ENCODE data around the gene ZFAND2A.

Gene ZFAND2A

DNA sequence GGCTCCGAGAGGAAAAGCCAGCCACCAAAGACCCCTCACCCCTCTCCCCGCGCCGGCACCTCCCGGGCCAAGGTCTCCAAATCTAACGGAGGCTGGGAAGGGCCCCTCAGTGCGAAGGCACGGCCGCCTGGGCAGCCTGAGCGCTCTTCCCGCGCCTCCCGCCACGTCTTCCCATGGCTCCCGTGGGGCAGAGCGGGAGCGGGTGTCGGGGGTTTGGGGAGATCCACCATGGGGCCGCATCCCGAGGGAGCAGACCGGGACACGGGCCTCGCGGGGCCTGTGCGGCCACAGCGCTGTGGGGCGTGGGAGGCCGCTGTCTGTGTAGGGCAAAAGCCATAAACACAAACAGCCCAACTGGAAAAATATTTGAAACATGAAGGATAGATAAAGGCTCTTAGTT is 49.6 kb downstream of the ZFAND2A start:
- no peak for DNase-seq (ENCODE audit: low read depth in 3 of 3, low spot score in 1 of 3)

DNA sequence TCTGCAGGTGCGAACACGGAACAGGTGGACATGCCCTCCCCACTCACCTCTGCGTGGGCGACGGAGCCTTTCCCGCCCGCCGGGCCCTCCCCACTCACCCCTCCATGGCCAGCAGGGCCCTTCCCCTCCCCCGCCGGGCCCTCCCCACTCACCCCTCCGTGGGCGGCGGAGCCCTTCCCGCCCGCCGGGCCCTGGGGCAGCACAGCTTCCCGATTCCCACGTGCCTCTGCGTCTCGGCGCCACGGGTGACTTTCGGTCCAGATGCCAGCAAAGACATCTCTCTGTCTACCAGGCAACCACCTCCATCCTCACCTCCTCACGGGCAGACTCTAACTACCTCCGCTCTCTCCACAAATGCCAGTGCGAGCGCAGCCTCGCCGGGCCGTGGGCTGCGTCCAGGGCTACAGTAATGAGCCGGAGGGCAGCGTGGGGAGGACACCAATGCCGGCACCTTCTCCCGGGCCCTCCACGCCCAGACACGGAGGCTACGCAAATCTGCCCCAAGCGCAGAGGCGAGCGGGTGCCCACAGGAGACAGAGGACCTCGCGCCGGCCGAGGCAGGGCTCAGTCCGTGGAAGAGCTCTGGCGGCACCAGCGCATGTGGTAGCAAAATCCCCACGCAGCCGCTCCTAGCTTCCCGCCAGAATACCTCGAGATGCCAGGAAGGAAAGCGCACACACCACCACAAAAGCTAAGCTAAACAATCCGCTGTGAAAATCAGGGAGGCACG is 50.2 kb downstream of the ZFAND2A start:
- DNase-seq (ENCODE audit: low read depth in 3 of 3, low spot score in 1 of 3), result no peak

DNA sequence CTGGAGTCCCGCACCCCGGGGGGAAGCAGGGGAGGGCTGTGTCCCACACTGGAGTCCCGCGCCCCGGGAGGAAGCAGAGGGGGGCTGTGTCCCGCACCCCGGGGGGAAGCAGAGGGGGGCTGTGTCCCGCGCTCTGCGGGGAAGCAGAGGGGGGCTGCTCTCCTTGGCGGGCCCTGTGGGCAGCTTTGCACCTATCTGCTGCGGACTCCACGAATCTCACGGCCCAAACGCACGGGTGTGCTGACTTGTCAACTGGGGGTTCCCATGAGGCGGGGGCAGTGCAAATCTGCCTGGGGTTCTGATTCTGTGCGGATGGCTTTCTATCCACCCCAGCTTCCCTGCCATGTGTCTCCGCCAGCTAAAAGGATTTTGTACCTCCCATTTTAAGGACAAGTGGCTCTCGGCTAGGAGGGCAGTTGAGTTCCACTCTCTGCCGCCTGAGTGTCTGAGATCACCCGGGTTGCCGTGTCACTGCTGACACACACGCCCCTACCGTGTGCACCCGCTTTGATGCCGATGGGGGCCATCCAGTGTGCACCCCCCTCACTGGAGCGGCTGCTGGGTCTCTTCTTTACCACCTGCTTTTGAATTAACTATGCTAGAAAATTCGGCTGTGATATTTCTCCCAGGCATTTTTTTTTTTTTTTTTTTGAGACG is 51.6 kb downstream of the ZFAND2A start:
- no peak for DNase-seq (ENCODE audit: low read depth in 3 of 3, low spot score in 1 of 3)

DNA sequence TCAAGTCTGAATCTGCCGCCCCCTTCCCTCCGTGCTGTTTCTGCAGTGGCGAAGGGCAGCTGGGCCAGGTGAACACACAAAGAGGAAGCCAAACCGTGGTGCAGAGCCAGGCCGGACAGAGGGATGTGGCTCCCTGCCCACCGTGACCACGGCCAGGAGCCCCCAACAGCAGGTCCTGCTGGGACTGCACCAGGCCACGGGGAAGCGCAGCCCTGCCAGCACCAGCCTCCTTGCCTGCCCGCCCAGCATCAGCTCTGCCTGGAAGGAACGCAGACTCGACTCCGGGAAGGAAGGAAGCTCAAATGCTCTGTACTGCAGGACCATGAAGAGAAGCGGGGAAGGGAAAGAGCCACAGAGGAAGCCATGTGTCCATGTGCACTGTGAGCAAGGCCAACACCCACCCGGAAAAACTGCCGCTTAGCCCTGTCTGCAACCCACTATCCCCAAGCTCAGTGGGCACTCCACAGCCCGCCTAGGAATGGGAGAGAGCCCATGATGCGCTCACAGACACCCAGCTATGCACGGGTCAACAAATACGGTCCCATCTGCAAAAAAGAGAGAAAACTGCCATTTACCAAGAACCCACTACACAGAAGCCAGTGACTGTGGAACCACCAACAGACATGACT is 53.1 kb downstream of the ZFAND2A start:
- no peak for DNase-seq (ENCODE audit: low read depth in 3 of 3, low spot score in 1 of 3)

DNA sequence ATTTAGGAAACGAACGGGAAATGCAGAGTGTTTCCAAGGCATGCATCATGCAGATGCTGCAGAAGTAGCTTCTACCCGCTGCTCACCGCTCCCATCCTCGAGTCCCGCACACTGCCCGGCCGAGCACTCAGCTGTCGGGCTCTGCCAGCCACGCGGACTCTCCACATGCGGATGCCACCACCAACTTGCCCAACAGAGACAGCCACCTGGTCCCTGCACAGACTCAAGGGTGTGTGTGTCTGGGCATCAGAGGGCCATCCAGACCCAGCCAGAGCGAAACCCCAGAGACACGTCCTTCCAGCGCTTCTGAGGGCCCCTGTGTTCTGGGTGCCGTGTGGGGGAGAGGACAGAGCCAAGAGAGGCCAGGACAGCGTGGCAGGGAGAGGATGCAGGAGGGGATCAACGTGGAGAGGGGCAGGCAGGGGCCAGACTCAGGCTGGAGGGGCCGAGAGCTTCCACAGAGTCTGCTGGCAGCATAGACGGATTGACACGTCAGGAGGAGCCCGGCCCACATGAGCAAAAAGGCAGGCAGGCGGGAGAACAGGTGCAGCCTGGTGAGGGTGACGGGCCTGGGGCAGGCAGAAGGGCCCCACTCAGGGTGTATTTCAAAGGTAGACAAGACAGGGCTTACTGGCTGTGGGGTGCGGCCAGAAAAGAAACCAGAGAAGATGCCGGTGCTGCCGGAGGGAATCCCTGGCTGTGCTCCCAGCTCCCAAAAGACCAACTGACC is 53.8 kb downstream of the ZFAND2A start:
- DNase-seq (ENCODE audit: low read depth in 3 of 3, low spot score in 1 of 3), result no peak

DNA sequence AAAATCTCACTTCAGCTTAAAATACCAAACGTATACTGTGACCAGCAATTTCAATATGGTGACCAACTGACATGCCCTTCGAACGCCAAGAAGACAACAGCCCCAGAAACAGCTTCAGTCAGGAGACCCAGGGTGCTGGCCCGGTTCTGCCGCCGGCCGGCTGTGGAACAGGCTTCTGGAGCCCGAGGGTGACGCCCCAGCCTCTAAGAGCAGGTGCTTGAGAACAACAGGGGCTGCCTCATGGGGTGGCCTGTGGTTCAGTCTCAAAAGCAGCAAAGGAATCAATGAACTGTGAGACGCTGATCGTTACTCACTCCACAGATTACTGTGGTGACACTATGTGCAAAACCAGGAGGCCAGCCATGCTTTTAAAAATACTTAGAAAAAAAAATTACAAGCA is 54.8 kb downstream of the ZFAND2A start:
- no peak for DNase-seq (ENCODE audit: low read depth in 3 of 3, low spot score in 1 of 3)

DNA sequence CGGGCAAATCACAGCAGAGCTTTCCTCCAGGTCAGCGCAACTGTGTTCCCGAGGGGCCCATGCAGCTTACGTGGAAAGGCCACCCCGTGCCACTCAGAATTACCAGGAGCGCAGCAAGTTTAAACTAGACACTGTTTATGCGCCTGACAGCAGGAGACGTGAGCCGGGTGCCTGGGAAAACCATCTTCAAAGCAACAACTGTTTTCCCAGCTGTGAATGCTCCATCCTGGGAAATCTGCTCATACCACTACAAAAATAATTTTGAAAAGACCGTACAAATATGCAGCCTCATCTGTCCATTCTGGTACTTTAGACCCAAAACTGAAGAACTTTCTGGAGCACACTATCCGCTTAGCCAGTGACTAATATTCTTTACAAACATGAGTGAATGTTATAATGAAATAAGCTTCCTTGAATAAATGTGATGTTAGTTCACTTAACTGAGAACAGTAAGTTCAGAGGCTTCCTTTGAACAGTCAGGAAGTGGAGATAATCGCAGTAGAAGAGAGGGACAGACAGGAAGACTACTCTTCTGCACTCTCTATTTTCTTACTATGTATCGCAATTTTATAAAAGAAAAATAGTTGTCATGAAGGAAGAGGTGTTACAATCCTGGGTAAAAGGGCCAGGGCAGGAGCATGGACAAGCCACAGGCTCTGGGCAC is 55.3 kb downstream of the ZFAND2A start:
- DNase-seq (ENCODE audit: low read depth in 3 of 3, low spot score in 1 of 3), result no peak

DNA sequence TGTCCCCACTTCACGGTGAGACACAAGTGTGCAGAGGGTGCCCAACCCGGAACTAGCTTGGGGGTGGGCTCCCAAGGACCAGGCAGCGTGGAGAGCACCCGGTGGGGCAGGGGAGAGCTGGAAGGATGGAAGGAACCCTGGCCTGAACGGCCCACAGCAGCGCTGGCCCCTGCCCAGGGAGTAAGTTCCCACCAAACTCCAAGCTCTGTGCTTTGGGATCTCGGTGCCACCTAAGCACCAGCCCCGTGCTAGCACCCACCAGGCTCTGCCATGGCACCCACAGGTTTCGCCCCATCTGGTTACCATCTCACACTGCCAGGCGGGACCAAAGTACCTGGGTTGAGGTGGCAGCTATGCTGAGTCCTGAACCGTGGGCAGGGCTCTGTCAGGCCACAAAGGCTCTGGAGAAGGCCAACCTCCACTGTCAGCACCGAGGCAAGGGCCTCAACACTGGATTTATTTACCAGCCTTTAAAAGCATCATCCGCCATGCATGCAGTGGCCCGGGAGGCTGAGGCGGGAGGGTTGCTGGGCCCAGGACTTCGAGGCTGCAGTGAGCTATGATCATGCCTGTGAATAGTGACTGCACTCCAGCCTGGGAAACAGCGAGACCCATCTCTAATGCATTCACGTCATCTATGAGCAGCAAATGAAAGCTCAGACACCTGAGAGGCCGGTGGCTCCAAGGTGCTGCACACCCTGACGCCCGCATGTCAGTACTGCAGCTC is 56.0 kb downstream of the ZFAND2A start:
- DNase-seq (ENCODE audit: low read depth in 3 of 3, low spot score in 1 of 3), result no peak

DNA sequence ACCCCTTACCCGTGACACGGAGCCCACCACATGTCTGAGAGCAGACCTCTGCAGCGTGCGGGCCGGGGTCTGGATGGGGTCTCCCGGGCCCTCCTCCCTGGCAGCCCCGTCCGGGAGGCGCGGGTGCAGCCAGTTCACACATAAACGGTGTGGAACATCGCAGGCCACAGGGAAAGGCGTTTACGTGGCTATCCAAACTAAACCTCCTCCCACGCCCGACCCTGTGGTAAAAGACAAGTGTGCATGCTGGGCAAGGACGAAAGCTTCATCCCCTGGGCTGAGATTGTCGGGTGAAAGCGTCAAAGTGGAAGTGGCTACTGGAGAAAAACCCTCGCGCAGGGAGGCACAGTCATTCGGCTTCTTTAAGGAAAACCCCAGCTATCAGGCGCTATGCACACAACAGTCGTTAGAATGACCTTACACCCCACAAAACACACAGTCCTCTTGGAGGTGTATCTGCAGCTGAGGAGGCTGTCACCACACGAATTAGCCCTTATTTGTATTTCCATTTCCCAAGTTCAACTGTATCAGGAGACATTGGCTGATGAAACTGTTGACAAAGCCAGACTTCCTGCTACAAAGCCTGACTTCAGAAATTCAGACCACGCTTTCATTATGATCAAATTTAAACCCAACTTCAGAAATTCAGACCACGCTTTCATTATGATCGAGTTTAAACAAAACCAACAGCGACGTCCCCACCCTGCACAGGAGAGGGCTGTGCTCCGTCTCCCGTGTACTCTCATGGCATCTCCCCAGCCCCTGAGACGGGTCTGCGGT is 56.8 kb downstream of the ZFAND2A start:
- no peak for DNase-seq (ENCODE audit: low read depth in 3 of 3, low spot score in 1 of 3)

Data from stimulated activated CD4-positive, alpha-beta T cell treated with anti-CD3 and anti-CD28 coated beads, TNF-alpha, amount 100 ng/mL, for 1 hour (primary cell).